Activated T-helper 1 cell treated with Interleukin-2 at 50 U/mL for 16 hours (primary cell): ENCODE measurements around the gene NFKB2.

Source experiments
- DNase-seq: peaks from one replicate; pipeline ENCODE4 v3.0.0-alpha.2; 2020; ENCODE audit warnings: low read depth

NFKB2 gene

GRCh38 chr10:102422545-102423129 is 27.1 kb downstream of the NFKB2 start:
- DNase-seq = no peak

- DNase-seq = no peak
Measured at GRCh38 chr10:102423372-102423968, 28.0 kb downstream of the NFKB2 start.

- DNase-seq = no peak
Measured at GRCh38 chr10:102424145-102424544, 28.6 kb downstream of the NFKB2 start.

- DNase-seq = no peak
Measured at GRCh38 chr10:102424916-102425315, 29.4 kb downstream of the NFKB2 start.

GRCh38 chr10:102425444-102425843 is 29.9 kb downstream of the NFKB2 start:
- no peak for DNase-seq

GRCh38 chr10:102426803-102427287 is 31.3 kb downstream of the NFKB2 start:
- DNase-seq = no peak

- DNase-seq = no peak
Measured at GRCh38 chr10:102429468-102429867, 34.0 kb downstream of the NFKB2 start.

GRCh38 chr10:102431452-102432124 is 36.1 kb downstream of the NFKB2 start:
- DNase-seq = no peak

GRCh38 chr10:102432162-102432950 is 36.9 kb downstream of the NFKB2 start, which contains the start of gene CUEDC2:
TSS of gene CUEDC2 (minus strand) at chr10:102432574. CDS start at chr10:102425188, 7,386 bp downstream.
- peak; percentile 90 for DNase-seq

- no peak for DNase-seq
Measured at GRCh38 chr10:102433619-102434046, 38.1 kb downstream of the NFKB2 start.

- no peak for DNase-seq
Measured at GRCh38 chr10:102434394-102435132, 39.1 kb downstream of the NFKB2 start.

- no peak for DNase-seq
Measured at GRCh38 chr10:102435133-102435497, 39.6 kb downstream of the NFKB2 start.

- DNase-seq = no peak
Measured at GRCh38 chr10:102435529-102436233, 40.2 kb downstream of the NFKB2 start.

- no peak for DNase-seq
Measured at GRCh38 chr10:102436312-102436711, 40.8 kb downstream of the NFKB2 start.

GRCh38 chr10:102437515-102437914 is 42.0 kb downstream of the NFKB2 start:
- no peak for DNase-seq

GRCh38 chr10:102438374-102438773 is 42.9 kb downstream of the NFKB2 start:
- no peak for DNase-seq

GRCh38 chr10:102444851-102445250 is 49.3 kb downstream of the NFKB2 start:
- no peak for DNase-seq

- DNase-seq = peak; percentile 74
Measured at GRCh38 chr10:102449321-102450123, 54.0 kb downstream of the NFKB2 start.

- DNase-seq = no peak
Measured at GRCh38 chr10:102450124-102450373, 54.5 kb downstream of the NFKB2 start.

- peak; percentile 90 for DNase-seq
Measured at GRCh38 chr10:102450374-102451104, 55.0 kb downstream of the NFKB2 start.
